Cerebellar nuclear complex (tissue), 1 donor: ENCODE data around the gene SNAPC2.

Experiments used
- DNase-seq, 2 experiments: peaks; one replicate each; lab custom pipeline; 2025; lab: John Stamatoyannopoulos, UW

SNAPC2 gene, protein sequence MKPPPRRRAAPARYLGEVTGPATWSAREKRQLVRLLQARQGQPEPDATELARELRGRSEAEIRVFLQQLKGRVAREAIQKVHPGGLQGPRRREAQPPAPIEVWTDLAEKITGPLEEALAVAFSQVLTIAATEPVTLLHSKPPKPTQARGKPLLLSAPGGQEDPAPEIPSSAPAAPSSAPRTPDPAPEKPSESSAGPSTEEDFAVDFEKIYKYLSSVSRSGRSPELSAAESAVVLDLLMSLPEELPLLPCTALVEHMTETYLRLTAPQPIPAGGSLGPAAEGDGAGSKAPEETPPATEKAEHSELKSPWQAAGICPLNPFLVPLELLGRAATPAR

DNA sequence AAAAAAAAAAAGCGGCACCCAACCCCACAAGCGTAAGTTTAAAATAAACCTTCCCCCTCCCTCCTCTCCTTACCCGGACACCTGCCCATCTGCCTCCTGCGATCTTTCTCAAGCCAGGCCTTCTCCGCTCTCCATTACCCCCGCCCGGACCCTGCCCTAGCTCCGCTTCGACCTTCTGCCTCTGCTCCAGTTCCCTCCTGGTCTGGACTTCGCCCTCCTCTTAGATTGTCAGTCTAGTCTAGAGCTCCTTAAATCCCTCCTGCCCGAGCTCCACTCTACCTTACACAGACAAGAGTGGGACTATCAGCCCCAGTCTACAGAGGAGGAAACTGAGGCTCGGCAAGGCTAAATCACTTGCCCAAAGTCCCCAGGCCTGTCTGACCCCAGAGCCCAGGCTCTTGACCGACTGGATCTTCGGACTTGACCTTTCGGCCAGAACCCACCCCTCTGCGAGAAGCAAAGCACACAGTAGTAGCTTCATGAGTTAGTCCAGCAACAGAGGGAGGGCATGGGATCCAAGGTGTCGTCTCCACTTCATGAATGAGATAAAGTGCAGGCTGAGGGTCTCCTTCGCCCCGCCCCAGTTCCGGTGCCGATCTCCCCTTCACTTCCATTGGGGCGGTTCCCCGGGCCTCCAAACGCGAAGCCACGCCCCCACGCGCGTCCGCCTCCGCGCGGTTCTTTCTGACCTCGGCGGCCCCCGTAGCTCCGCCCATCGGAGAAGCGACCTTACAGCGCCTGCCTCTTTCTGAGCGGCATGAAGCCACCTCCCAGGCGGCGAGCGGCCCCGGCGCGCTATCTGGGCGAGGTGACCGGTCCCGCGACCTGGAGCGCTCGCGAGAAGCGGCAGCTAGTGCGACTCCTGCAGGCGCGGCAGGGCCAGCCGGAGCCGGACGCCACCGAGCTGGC is at the start of gene SNAPC2:
Gene SNAPC2, plus strand, starts transcription at position 729 of the 909 bp plus-strand sequence. Its CDS starts 29 bp downstream, at position 758.
- peak in 1 of 2 experiments; percentile 73 for DNase-seq

DNA sequence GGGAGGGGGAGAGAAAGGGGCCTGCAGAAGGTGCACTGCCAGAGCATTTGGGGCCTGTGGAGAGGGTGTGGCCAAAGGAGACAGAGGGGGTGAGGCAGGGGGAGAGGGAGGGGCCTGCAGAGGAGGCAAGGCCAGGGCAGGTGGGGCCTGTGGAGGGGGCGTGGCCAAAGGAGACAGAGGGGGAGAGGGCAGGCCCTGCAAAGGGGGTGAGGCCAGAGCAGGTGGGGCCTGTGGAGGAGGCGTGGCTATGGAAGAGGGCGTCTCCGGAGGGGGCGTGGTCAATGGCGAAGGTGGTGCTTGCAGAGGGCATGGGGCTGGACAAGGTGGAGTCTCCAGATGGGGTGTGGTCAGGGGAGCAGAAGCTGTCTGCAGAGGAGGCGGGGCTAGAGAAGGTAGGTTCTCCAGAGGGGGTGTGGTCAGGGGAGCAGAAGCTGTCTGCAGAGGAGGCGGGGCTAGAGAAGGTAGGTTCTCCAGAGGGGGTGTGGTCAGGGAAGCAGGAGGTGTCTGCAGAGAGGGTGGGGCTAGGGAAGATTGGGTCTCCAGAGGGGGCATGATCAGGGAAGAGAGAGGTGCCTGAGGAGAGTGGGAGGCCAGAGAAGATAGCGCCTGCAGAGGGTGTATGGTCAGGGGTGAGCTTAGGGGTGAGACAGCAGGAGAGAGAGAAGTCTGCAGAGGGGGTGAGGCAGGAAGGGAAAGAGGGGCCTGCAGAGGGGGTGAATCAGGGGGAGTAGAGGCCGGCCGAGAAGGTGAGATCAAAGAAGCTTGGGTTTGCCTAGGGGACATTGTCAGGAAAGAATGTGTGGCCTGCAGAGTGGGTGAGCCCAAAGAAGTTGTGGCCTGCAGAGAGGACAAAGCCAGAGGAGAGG is 49.3 kb upstream of the SNAPC2 start:
- no peak for DNase-seq

DNA sequence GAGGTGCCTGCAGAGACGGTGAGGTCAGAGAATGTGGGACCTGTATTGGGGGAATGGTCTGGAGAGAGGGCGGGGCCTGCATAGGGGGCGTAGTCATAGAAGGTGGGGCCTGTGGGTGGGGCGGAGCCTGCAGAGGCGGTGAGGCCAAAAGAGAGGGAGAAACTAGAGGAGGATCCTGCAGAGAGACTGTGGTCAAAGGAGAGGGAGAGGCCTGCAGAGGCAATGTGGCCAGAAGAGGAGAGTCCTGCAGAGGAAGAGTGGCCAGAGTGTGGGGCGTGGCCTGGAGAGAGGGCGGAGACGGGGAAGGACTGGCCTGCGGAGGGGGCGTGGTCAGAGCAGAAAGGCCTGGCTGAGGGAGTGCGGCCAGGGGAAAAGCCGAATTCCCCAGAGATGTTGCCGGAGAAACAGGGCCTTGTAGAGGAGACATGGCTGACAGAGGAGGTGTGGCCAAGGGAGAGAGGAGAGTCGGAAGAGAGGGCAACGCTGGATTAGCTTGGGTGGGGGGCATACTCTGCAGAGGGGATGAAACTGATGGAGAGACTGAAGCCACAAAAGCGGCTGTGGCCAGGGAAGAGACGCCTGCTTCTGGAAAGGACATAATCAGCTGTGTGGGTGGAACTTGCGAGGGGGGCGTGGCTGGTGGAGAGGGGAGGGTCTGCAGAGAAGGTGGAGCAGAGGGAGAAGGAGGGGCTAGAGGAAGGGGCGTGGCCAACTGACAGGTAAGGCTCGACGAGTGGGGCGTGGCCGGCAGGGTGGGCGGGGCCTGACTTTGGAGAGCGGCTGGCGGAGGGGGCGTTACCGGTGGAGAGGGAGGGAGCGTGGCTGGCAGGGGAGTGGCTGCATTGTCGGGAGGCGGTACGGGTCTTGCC is 48.5 kb upstream of the SNAPC2 start:
- peak in 1 of 2 experiments; percentile 11 for DNase-seq

DNA sequence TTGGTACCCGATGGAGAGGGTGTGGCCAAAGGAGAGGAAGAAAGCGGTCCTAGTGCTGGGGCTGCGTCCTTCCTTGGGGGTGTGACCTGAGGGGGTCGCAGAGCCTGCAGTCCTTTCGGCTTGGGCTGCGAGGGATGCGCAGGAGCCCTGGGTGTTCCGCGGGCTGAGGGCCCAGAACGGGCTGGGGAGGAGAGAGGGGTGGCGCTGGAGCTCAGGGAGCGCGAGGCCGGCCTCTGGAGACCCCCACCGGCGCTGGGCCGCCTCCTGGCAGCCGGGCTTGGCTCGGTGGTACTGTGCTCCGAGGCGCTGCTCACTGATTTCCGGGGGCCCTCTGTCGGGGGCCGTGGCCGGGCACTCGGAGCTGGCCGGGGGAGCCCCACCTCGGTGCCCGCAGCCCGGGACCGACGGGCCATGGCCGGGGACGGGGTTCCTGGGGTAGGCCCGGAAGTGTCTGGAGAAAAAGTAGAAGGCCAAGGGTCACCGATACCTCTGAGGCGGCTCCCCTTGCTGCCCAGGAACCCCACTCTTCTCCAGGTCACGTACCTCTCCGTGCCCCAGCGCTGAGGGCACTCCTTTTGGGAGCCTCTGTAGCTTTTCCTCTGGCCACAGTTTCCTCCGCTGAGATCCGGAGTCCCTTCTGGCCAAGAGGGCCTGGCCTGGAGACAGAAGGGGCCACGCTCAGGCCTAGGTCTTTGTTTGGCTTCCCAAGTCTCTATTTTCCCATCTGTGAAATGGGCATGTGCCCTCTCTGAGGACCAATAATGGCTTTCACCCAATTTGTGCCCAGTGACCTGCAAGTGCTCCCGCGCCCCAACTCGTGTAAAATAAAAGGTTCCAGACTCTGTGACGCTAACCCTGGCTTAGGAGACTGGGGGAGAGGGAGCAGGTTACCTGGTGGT is 47.6 kb upstream of the SNAPC2 start:
- DNase-seq, result no peak

DNA sequence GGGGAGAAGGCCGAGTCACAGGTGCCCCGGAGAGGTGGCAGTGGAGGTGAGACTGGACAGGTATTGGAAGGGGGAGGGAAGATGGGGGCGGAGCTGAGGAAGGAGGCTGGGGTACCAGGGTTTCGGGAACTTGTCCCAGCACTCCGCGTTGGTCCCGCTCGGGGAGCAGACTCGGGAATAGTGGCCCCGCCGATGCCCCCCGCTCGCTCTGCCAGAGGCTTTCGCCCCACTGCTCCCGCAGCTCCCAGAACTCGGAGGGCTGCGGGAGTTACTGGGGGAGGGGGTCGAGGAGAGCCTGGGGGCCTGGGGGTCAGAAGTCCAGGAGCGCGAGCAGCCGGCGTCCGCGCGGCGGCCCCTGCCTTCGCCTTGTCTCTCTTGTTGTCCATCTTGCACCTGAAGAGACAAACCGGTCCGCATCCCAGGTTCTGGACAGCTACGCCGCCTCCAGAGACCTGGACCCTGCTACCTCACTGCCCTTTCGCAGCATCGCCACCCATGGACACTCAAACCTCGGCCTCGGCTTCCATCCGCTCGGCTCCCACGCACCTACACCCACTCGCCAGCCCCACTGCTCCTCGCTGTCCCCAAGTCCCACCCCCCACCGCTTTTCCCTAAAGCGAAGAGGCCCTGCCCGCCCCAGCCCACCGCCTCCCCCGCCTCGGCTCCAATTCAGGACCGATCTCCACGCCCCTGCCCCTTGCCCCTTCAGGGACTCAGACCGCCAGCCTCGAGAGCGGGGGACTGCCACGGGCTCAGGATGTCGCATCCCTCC is 46.6 kb upstream of the SNAPC2 start:
- DNase-seq, result no peak

DNA sequence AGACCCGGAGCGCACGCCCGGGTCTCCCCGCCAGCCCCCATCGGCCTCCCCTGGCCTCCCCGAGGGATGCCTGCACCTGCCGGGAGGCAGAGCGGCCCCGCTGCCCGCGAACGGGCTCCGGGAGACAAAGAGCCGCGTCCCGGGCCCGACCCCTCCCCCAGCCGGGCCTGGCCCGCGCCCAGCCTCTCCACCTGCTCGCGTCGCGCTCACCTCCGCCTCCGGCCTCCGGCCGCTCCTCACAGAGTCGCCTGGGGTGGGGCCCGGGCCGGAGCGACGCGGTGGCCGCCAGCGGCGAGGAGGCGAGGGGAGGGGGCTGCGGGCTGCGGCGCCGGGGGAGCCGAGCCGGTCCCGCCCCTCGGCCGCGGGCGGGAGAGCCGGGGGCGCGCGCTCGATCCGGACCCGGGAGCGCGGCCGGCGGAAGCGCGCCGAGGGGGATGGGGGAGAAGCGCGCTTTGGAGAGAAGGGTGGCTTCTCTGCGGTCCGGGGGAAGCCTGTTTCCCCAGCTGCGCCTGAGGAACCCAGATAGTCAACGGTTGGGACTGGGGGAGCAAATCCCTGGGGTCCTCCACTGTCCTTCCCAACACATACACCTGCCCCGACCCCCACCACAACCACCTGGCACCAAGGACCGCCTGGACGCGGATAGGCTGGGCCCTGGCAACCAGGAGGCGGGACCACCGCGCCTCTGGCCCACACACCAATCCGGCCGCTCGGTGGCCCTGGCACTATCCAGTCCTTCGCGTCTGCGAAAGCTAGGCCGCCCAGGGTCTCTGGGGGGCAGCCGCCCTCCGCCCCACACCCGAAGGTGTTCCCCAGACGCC is 45.9 kb upstream of the SNAPC2 start, which contains the start of gene PRR36:
Gene PRR36, minus strand, starts transcription at position 315 of the 821 bp plus-strand sequence. CDS start 701 bp downstream, outside the sequence.
- peak in 1 of 2 experiments; percentile 77 for DNase-seq

DNA sequence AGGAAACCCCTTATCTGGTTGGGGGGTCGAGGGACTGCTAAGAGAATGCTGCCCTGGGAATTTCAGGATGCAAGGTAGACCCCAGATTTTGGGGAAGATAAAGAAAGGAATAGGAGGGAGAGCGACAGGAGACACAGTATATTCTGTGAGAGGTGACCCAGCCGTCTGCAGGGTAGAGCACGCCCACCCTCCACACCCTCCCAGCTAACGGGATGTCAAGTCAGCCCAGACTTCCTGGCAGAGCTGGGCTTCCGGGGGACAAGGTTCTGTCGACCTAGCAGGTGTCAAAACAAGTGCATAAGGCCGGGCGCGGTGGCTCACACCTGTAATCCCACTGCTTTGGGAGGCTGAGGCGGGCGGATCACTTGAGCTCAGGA is 45.3 kb upstream of the SNAPC2 start:
- no peak for DNase-seq

DNA sequence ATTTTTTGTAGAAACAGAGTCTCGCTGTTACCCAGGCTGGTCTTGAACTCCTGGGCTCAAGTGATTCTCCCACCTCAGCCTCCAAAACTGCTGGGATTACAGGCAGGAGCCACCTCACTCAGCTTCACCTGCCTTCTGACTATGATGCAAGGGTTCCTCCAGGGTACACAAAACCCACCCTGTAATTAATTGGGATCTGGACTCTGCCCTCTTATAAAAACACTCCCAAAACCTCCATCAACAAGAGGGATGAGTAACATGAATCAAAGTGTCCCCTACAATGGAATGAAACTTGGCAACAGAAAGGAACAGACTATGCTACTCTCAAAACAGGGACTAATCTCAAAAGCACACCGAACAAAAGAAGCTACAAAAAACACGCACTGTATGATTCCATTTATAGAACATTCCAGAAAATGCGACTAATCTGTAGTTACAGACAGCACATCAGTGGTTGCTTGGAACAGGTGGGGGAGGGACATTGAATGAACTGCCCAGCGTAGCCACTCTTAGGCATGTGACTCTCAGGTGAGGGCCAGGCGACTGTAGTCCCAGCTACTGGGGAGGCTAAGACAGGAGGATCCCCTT is 42.8 kb upstream of the SNAPC2 start:
- DNase-seq, result no peak

DNA sequence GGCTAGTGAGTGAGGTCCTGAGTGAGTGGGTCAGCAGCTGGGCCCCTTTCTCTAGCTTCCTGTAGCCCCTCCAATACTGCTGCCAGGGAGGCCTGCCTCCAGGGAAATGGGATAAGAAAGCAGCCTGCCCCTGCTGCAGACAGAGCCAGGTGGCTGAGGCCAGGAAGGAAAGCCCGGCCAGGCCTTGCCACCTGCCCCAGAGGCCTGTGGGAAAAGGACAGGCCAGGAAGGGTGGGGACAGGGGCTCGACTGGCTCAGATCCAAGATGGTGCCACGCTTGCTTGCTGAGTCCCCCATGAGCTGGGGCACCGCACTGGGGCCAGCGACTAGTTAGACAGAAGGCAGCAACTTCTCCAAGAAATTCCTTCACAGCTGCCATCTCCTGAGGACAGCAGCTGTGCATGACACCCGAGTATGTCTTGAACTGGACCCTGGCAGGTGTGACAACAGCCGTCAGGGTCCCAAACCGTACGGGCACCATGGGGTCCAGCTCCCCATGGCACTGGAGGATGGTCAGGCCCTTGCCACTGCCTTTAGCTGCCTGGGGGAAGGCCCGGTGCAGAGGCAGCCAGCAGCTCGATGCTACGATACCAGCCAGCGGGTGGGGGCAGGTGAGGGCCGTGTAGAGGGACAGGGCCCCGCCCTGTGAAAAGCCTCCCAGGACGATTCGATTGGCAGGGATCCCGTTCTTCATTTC is 40.9 kb upstream of the SNAPC2 start:
- no peak for DNase-seq

DNA sequence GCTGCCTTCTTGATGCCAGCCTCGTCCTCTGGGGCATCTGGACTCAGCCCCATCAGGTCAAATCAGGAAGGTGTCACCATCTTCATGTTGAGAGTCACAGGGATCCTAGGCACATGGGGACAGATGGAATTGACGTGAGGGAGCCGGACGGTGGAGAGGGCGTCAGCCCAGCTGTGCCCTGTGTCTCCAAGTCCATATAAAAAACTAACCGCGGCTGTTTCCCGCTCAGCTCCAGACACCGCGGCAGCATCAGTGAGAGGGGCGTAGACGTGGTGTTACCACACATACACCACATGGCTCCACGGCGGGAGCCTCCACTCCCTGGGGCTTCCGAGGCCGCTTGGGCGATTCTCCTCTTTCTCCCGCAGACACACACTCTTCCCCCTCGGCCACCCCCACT is 40.3 kb upstream of the SNAPC2 start:
- DNase-seq, result no peak

DNA sequence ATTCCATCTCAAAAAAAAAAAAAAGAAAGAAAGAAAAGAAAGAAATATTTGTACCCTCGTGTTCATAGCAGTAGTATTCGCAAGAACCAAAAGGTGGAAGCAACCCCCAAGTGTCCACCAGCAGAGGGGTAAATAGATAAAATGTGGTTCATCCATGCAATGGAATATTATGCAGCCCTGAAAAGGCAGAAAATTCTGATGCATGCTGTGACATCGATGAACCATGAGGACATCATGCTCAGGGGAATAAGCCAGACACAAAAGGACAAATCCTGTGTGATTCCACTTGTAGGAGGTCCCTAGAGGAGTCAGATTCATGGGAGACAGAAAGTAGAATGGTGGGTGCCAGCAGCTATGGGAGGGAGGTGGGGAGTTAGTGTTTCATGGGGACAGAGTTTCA is 38.2 kb upstream of the SNAPC2 start:
- no peak for DNase-seq

DNA sequence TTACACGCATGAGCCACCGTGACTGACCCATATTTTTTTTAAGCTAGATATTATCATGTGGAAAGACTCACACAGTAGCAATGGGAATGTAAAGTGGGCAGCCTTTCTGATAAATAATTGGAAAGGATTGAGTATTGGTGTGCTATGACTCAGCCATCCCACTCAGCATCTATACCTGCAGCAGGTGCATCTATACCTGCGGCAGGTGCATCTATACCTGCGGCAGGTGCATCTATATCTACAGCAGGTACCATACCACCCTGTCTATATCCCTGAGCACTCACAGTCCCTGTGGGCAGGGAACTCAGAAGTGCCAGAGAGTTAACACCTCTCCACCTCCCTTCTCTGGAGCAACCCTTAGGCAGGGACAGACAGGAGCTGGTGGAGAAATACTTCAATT is 37.0 kb upstream of the SNAPC2 start:
- no peak for DNase-seq

DNA sequence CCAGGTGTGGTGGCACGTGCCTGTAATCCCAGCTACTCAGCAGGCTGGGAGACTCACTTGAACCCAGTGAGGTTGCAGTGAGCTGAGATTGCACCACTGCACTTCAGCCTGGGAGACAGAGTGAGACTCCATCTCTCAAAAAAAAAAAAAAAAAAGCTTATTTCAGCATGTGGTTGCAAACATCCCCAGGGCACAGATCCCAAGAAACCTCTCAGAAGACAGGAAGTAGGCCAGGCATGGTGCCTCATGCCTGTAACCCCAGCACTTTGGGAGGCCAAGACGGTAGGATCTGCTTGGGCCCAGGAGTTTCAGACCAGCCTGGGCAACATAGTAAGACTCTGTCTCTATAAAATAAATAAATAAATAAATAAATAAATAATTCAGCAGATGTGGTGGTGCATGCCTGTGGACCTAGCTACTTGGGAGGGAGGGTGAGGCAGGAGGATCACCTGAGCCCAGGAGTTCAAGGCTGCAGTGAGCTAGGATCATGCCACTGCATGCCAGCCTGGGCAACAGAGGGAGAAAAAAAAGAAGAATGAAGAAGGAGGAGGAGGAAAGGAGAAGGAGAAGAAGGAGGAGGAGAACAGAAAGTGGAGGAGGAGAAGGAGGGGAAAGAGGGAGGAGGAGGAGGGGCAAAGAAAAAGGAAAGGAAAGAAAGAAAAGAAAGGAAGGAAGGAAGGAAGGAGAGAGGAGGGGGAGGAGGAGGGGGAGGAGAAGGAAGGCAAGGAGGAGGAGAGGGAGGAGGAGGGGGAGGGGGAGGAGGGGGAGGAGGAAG is 36.2 kb upstream of the SNAPC2 start:
- DNase-seq, result no peak

DNA sequence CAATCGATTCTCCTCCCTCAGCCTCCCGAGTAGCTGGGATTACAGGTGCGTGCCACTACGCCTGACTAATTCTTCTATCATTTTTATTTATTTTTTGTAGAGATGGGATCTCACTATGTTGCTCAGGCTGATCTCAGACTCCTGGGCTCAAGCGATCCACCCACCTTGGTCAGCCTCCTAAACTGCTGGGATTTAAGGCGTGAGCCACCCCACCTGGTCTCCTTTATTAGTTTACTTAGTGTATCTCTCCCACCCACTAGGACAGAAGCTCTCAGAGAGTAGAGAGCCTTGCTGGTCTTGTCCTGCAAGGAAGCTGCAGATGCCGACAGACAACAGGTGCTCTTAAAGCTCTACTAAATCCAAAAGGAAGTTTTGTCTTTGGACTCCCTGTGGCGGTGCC is 34.3 kb upstream of the SNAPC2 start:
- DNase-seq, result no peak

DNA sequence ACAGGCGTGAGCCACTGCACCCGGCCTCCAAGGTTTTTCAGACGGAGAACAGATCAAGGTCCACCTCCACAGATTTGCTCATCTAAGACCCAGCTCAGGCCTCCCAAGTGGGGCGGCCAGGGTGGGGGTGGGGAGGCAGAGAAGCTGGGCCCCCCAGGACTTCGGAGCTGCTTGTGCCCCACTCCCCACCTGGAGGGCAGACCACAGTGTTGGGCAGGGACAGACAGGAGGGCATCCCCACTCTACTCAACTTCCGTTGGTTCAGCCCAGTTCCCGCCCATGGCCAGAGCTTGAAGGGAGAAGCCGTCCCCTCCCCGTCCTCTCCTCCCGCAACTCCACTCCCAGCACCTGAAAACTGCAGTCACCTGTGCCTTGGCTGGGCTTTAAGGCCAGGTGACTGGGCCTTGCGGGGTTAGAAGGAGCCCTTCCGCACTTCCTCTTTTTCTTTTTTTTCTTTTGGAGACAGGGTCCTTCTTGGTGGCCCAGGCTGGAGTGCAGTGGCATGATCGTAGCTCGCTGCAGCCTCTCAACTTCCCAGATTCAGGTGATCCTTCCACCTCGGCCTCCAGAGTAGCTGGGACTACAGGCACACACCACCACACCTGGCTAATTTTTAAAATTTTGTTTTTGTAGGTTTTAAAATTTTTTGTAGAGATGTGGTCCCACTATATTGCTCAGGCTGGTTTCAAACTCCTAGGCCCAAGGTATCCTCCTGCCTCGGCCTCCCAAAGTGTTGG is 32.6 kb upstream of the SNAPC2 start:
- DNase-seq, result no peak
